ENCODE results near the gene CXCL11.

DNA sequence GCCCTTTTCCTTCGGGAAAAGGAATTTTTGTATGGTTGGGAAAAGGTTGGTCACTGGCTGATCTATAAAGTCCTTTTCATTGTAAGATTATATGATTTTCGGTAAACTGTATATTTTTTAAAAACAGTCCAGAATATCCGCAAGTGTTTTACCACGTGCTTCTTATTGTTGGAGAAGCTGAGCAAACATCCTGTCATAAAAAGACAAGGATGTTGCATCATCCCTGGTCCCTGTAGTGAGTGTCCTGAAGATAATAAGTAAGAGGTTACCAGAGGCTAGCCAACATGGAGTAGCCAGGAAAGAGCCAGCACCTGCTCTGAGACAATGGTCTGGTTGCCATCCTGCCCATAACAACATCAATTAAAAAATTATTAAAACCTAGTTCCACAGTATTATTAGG, 33.7 kb downstream of the CXCL11 start:
- TF ChIP-seq POLR2A (IDR thresholded peaks at IDR 0.05): no peak
- TF ChIP-seq, protein P1, sequence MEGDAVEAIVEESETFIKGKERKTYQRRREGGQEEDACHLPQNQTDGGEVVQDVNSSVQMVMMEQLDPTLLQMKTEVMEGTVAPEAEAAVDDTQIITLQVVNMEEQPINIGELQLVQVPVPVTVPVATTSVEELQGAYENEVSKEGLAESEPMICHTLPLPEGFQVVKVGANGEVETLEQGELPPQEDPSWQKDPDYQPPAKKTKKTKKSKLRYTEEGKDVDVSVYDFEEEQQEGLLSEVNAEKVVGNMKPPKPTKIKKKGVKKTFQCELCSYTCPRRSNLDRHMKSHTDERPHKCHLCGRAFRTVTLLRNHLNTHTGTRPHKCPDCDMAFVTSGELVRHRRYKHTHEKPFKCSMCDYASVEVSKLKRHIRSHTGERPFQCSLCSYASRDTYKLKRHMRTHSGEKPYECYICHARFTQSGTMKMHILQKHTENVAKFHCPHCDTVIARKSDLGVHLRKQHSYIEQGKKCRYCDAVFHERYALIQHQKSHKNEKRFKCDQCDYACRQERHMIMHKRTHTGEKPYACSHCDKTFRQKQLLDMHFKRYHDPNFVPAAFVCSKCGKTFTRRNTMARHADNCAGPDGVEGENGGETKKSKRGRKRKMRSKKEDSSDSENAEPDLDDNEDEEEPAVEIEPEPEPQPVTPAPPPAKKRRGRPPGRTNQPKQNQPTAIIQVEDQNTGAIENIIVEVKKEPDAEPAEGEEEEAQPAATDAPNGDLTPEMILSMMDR (IDR thresholded peaks at IDR 0.05): no peak
